T follicular helper cell (primary cell): ENCODE results near the gene BIRC7.
"Not testable (repeated sequence)": the region's sequence is repeated elsewhere in the genome, so short reads cannot be mapped to it uniquely, and the experiment has no call there.

Experiments used
- DNase-seq: peaks from one replicate; pipeline ENCODE4 v3.0.0-alpha.2; 2020; ENCODE audit warnings: low read depth

The BIRC7 gene

DNA sequence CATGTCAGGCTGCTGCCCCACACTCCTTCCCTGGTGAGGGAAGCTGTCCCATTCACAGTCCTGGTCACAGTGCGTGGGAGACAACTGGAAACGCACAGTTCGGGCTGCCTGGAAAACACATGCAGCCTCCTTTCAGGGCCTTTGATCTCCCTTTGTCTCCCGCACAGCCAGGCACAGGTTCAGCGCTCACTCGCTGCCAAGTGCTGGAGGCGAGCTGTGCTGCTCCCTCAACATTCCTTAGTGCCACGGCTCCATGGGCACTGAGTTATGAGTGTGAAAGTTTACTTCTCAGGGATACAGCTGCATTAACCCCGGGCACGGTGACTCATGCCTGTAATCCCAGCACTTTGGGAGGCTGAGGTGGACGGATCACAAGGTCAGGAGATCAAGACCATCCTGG, 28.8 kb upstream of the BIRC7 start:
- DNase-seq: no peak

DNA sequence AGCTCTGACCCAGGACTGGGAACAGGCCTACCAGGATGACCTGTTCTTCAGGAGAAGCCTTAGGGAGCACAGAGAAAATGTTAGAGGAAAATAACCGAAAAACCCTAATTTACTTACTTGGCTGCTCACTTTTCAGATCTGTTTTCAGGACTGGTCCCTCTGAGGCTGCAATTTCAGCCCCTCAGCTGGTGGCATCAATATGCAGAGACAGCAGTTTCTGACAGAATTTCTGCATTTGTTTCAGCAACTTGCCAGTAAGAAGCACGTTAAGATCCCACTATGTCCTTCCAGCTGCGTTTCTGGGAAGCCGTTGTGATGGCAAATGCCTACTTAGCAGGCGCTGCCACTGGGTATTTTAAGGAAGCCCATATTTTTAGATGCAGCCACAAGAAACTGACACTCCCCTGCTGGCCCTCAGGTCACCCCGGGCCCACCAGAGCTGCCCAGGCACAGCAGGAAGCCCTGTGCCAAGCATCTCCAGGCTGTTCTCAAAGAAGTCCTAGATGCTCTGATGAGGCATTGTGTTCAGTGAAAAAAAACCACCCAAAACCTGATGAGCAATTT, 27.3 kb upstream of the BIRC7 start:
- no peak for DNase-seq

DNA sequence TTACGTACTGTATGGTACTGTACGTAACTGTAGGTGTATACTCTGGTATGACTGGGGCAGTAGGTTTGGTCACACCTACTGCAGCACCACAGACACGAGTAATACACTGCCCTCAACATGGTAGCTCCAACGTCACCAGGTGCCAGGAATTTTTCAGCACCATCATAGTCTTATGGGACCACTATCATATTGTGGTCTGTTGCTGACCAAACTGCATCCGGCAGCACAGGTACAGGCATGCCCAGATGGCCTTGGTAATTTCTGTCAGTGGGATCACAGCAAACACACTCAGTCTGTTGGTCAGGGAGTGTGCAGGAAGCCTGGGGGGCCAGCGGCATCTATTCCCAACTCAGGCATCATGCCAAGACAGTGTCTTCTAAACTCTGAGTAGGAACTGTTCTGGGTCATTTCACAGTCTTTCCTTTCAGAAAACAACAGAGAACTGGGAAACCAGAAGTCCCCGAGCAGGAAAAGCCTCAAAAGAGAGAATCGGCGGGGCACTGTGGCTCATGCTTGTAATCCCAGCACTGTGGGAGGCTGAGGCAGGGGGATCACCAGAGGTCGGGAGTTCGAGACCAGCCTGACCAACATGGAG, 25.6 kb upstream of the BIRC7 start:
- no peak for DNase-seq

DNA sequence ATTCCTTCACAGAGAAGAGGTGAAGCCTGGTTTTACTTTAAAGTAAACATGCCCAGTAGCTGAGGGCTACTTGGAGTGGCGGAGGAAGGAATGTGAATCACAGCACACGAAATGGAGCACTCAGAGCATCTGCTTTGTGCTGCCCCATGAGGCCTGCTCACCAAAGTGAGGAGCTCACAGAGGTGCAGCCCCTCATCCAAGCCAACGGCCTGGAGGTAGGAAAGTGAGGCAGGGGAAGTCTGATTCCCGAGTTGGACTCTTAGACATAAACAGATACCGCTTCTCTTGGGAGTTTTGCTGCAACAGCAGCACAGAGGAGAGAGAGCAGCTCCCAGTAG, 23.3 kb upstream of the BIRC7 start:
- no peak for DNase-seq

DNA sequence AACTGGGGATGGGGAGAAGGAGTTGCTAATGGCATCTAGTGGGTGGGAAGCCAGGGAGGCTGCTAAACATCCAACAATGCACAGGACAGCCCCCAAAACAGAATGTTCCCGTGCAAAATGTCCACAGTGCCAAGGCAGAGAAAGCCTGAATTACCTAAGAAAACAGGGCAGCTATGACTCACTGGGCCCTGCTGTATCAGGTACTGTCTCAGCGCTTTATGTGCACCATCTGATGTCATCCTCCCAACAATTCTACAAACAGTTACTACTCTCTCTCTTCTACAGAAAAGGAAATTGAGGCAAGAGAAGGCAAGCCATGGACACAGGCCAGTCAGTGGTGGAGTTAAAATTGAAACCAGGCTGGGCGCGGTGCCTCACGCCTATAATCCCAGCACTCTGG, 22.9 kb upstream of the BIRC7 start:
- no peak for DNase-seq

DNA sequence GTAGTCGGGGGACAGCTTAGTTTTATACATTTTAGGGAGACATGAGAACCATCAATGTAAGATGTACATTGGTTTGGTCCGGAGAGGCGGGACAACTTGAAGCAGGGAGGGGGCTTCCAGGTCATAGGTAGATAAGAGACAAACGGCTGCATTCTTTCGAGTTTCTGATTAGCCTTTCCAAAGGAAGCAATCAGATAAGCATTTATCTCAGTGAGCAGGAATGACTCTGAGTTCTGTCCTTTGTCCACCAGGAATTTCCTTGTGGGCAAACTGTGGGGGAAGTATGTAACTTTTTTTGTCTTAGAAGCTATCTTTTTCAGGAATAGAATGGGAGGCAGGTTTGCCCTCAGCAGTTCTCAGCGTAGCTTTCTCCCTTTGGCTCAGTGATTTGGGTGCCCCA, 21.2 kb upstream of the BIRC7 start:
- DNase-seq: no peak

DNA sequence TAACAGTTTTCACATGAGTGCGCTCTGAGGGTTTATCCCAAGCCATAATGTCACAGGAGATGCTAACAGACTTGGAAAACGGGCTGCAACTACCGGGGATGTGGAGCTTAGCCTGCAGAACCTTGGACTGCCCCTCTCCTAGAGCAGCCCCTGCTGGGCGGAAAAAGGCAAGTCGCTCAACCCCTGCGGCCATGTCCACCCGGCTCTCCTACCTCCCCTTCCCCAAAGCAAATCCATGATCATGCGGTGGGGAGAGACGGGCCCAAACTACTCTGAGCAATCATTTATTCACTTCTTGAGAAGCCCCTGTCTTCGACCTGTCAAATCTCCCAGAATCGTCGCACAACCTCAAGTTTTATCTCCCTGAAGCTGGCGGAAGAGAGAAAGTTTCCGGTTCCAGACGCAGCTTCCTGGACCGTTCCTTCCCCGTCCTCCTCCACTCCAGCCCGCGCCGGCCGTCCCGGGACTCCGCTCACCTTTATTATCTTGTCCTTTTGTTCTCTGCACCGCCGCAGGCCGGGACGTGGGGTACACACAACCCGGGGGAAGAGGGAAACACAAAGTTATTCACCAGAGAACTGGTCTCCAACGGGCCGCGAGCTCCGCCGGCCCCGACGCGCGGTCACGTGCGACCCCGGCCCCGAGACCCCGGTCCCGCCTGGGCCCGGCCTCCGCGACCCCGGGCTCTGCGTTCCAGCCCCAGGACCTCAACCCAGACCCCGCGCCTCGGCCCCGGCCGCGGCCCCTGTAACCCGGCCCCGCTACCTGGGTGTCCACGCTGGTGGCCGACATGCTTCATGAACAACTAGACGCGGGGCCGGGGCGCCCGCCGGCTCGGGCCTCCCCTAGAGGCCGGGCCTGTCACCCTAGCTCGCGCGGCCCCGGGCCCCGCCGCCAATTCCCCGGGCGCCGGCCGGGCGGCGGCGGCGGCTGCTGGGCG, 20.3 kb upstream of the BIRC7 start:
- no peak for DNase-seq

DNA sequence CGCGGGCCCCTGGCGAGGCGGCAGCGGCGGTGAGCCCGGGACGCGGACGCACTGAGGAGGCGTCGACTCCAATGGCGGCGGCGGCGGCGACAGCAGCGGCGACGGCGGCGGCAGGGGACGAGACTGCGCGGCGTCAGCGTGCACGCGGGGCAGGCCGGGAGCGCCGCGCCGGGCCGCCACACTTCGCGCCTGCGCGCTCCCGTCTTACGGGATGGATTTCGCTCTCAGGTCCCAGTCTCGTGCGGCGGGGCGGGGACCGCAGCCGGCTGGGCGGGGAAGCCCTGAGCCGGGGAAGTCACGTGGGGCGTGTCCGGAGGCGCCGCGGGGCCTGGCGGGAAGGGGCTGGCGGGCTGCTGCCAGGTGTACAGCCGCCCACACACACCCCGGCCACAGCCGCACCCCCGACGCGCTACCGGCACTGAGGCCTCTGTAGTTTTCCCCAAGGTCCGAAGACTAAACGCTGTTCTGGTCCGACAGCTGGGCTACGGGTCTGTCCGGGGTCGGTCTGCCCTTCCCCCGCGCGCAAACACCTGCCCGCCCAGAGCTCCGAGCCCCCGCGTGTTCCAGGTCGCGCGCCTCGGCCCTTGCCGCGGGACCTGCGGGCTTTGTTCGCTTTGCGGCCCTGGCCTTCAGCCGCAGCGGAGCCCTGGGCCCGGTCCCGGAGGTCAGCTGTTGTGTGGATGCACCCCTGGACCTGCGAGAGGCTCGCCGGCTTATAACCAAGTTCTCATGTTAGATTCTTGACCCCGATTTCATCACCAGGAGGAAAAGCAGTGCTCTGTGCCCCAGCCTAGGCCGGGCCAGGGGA, 19.5 kb upstream of the BIRC7 start, which contains the start of gene YTHDF1:
Gene YTHDF1, minus strand, starts transcription at position 91 of the 808 bp plus-strand sequence. CDS start 239 bp downstream, outside the sequence.
- DNase-seq: peak; percentile 89

DNA sequence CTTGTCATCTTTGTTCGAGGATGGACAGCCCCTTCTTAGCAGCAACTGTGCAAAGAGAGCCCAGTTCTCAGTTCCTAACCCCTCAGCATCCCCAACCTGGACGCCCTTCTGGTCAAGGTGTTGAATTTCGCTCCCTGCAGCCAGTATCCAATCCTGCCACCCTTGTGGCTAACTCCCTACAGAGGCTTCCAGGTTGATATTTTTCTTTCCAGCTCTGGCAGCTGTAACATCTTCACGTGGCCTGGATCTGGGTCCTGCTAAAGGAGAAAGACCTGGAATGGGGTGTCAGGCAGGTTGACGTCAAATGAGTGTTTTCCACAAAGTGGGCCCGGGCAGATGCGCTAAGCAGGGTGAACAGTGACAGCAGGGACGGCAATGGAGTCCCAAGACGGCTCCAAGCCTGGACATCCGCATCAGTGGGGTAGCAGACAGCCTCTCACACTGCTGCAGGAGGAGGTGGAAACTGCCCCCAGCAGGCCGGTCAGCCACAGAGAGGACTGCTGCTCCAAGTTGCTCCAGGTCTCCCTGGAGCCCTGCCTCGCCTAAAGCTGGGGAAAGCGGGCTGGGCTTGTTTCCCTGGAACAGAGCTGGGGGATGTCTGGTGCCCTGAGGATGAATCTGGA, 18.7 kb upstream of the BIRC7 start:
- DNase-seq: no peak

DNA sequence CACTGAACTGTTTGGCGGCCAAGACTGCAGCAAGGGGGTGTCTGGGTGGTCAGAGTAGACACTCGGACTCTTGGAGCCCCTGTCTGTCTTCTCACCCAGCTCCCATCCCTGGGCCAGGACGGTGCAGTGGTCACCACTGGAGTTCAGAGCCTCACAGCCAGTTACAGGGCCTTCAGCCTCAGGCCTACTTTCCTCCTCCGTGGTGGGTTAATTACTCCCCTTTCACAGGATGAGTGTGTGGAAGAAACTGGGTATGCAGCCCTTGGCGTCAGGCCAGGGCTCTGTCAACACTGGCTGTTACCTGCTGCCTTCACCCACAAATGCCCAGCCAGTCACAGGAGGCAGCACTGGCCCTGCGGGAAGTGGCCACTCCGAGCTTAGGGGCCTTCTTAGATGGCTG, 18.0 kb upstream of the BIRC7 start:
- no peak for DNase-seq

DNA sequence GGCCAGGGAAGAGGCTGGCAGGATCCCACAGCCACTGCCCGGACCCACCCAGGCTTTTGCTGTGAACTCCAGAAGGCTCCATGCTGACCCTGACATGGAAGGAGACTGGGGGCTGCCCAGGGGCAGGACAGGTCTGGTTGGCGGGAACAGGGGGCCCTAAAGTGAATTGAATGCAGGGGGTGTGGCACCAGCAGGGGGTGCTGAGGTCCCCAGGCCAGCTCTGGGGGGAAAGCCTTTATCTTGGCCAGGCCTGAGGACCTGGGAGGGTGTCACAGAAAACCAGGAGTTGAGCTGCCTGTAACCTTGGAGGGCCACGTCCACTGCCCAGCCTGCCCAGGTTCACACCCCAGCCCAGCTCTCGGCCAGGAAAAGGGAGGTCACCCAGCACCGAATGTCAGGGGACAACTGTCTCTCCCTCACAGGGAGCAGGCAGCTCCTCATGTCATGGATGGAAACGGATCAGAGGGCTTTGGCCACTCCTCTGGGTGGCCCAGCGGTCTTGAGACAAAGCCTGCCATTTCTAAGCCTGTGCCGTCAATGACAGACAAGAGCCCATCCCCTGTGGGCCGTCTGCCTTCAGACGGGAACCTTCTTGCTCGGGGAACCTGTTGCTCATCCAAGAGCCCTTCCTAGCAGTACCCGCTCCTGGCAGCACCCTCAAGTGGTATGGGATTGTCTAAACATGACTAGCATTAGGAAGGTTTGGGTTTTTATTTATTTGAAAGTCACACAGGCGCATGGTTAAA, 16.8 kb upstream of the BIRC7 start:
- no peak for DNase-seq

DNA sequence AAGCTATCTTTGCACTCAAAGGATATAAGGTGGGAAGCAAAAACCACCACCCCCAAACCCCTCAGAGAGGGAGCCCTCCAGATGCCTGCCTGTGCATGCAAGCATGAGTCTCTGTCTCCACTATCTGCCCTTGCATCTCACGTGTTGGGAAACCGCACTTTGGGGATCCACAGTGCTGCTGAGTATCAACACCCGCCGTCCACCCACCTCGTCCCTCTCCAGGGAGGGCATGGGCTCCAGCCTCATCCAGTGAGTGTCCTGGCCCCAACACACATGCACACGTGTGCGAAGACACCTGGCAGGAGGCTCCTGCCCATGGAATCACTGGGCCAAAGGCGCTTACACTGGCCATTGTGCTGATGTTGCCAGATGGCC, 16.3 kb upstream of the BIRC7 start:
- DNase-seq: no peak

DNA sequence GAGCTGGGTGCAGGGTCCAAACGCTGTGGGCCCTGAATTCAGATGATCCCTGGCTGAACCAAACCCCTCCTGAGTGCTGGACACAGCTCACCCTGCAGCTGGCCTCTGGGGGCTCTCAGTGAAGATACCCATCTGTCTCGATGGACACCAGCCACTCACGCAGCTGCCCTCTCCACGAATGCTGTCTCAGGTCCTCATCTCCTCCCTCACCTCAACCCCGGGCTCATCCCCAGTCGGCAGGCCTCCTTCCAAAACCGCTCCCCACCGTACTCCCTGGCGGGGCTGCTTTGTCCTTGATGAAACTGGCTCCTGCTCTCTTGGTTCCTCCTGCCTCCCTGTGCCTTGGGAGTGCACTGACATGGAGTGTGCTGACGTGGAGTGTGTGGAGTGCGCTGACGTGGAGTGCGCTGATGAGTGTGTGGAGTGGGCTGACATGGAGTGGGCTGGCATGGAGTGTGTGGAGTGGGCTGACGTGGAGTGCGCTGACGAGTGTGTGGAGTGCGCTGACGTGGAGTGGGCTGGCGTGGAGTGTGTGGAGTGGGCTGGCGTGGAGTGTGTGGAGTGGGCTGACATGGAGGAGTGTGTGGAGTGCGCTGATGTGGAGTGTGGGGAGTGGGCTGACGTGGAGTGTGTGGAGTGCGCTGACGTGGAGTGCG, 15.7 kb upstream of the BIRC7 start:
- DNase-seq: no peak

DNA sequence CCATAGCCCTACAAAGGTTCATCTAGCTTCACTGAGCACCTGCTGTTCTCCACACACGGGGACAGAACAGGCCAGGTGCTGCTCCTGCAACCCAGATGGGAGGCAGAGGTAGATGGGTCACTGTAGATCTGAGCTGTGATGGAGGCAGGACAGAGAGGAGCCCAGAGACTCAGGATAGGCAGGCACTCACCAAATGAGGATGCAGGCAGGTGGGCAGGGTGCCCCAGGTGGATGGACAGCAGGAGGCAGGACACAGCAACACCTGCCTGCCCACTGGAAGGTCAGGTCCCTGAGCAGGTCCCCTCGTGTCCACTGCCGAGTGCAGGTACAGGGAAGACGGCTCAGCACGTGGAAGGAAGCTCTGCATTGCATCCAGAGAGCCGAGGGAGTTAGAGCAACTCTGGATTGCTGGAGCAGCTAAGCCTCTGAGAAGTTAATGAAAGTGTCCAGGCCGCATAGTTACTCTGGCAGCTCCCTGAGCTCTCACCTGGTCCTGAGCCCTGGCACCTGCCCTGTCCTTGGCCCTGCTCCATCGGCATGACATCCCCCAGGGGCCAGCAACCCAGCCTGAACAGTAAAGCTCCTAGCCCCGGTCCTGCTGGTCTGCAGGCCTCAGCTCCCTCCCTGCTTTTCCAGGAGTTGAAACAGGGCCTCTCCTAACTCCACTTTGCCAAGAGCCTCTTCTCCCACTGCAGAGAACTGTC, 14.9 kb upstream of the BIRC7 start:
- no peak for DNase-seq

DNA sequence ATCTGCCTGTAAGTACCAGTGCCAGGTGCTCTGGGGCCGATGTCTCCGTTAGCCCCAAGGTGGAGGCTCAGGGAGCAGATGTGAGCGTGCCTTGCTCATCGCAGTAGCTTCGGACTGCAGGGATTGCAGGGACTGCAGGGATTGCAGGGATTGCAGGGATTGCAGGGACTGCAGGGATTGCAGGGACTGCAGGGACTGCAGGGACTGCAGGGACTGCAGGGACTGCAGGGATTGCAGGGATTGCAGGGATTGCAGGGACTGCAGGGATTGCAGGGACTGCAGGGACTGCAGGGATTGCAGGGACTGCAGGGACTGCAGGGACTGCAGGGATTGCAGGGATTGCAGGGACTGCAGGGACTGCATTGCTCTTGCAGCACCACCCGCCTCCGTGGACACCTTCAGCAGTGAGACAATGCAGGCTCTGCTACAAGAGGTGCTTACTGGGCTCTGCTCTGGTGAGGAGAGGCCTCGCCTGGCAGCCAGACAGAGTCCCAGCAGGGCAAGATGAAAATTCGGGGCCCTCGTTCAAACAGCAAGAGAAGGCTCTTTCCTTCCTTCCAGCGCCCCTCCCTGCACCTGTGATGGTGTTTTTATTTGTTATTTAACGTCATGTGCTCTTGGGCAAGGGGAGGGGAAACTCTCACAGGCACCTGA, 14.2 kb upstream of the BIRC7 start:
- not testable (repeated sequence) for DNase-seq

DNA sequence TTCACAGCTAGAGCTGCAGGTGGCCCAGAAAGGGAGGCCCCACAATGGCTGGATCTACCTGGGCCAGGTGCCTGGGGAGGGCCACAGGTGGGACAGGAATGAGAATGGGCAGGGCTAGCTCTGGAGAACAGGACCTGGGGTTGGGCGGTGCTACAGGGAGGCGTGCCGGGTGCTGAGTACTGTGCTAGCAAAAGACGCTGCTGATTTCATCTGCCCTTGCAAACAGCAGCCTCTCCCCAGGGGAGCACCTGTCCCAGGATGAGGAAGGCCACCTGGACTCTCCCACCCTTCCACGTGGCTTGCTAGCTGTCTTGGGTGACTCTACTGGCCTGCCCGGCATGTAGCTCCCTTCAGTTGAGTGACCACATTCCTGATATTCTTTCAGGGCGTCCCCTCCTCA, 13.2 kb upstream of the BIRC7 start:
- DNase-seq: no peak

DNA sequence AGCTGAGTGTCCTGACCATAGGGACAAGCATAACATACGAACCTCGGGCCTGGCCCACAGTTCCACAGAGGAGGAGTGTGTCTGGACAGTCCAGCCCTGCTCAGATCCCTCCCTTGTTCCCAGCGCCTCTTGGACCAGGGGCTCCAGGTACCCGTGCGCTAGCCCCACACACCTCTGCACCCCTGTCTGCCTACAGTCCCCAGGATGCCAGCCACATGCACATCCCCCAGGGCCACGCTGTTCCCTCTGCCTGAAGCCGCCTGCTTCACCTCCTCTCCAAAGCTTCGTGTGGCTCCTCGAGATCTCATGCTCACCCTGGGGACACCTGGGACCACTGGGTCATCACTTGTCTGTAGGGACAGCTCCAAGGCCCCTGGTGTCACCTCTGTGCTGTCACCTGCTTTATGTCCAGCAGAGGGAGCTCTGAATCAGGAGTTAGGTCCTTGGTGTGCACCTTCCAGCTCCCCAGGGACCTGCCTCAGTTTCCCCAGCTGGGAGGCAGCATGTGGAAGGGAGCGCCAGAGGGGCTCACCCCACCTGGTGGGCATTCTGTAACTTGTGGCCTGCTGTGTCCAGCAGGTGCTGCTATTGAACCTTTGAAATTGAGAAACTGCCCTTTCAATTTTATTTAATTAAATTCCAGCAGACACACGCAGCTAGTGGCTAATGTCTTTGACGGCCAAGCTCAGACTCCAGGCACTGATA, 12.4 kb upstream of the BIRC7 start:
- no peak for DNase-seq

DNA sequence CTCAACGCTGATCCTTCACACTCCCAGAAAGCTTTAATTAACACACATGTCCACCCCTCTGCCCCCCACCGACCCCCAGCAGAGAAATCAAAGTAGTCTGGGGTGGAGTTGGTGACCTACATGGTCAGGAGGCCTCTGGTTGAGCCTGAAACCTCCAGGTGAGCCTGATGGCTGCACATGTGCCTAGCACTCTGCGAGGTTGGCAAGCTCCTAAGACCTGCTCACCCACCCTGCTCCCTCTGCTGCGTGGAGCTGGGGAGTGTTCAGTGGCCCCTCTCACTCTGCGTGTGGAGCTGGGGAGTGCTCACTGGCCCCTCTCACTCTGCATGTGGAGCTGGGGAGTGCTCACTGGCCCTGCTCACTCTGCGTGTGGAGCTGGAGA, 11.9 kb upstream of the BIRC7 start:
- no peak for DNase-seq
